Endothelial cell of umbilical vein (primary cell): ENCODE data around the gene SSR1. TPM values are rescaled to one million over a fixed set of nuclear protein-coding genes. Genes with fewer than 3 reads are reported as not detected.
"Not testable (repeated sequence)": the region's sequence is repeated elsewhere in the genome, so short reads cannot be mapped to it uniquely, and the experiment has no call there.

Experiments
- BruUV-seq: library from RNA; stranded (reverse); fragments of 400-500 nt; replicated peaks from 2 replicates; lab custom pipeline; 2021; lab: Mats Ljungman, UMichigan
- CTCF ChIA-PET: fragments of 300-600, 350-600 bp; sonication (Branson Sonifier 250); formaldehyde crosslinking; loops from one replicate; lab custom pipeline; 2021; ENCODE audit warnings: antibody characterized with exemption, inconsistent platforms; lab: Charles Lee
- POLR2A ChIA-PET: fragments of 300-600, 350-600 bp; sonication (Branson Sonifier 250); formaldehyde crosslinking; loops from one replicate; lab custom pipeline; 2021; ENCODE audit warnings: antibody characterized with exemption, inconsistent platforms; lab: Charles Lee
- DNase-seq: peaks from one replicate; pipeline ENCODE4 v3.0.0-alpha.2; 2011; ENCODE audit warnings: low read depth, low spot score
- FAIRE-seq: peaks from 2 replicates; lab custom pipeline; 2011; peaks lifted over from hg19 to GRCh38; lab: Jason Lieb, UNC
- H2AFZ ChIP-seq: 2 replicates; pipeline ENCODE4 v1.6.0; 2012; ENCODE audit warnings: low read depth, low read length, control low read depth, inconsistent platforms
- H3K27ac ChIP-seq: 2 replicates; pipeline ENCODE4 v1.5.1; 2011; ENCODE audit warnings: low read depth, mild to moderate bottlenecking, control low read depth, low read length, moderate library complexity; ENCODE audit not compliant: insufficient read depth
- H3K27me3 ChIP-seq, 2 experiments: 2 replicates each; pipeline versions ENCODE4 v1.6.0 to v1.6.1; 2011; ENCODE audit warnings: low read length in 2 of 2, mixed read lengths in 1 of 2; ENCODE audit not compliant: control insufficient read depth in 2 of 2, insufficient read depth in 2 of 2
- H3K36me3 ChIP-seq, 2 experiments: 2 replicates in 1 of 2; 3 replicates in 1 of 2; pipeline ENCODE4 v1.5.1; 2011; ENCODE audit warnings: low read length in 2 of 2, mild to moderate bottlenecking in 1 of 2, moderate library complexity in 1 of 2; ENCODE audit not compliant: control insufficient read depth in 2 of 2, insufficient read depth in 2 of 2; ENCODE audit errors: extremely low read depth in 1 of 2
- H3K4me1 ChIP-seq: 3 replicates; pipeline ENCODE4 v1.5.1; 2011; ENCODE audit warnings: mild to moderate bottlenecking, low read length; ENCODE audit not compliant: control insufficient read depth, insufficient read depth; ENCODE audit errors: extremely low read depth
- H3K4me2 ChIP-seq: 2 replicates; pipeline ENCODE4 v1.6.1; 2011; ENCODE audit warnings: low read length, control low read depth, mixed read lengths; ENCODE audit not compliant: insufficient read depth
- H3K4me3 ChIP-seq, 3 experiments: fragments of 200-600 bp in 1 of 3; sonication (generic), shearing (Covaris generic) in 1 of 3; replicated peaks in 1 of 3; 2 replicates each; pipeline ENCODE4 v1.5.1; 2011 to 2016; ENCODE audit warnings: control low read depth in 3 of 3, low read length in 3 of 3, mild to moderate bottlenecking in 2 of 3, inconsistent platforms in 1 of 3, low read depth in 1 of 3, moderate library complexity in 1 of 3; ENCODE audit not compliant: insufficient read depth in 1 of 3
- H3K79me2 ChIP-seq: 2 replicates; pipeline ENCODE4 v1.6.0; 2012; ENCODE audit warnings: low read length, inconsistent platforms; ENCODE audit not compliant: control insufficient read depth, insufficient read depth
- H3K9ac ChIP-seq: replicated peaks from 2 replicates; pipeline ENCODE3; 2011; ENCODE audit warnings: low read length, control low read depth; ENCODE audit not compliant: insufficient read depth; ENCODE audit errors: extremely low read depth
- H3K9me1 ChIP-seq: replicated peaks from 3 replicates; pipeline ENCODE4 v1.6.0; 2011; ENCODE audit warnings: mild to moderate bottlenecking, low read length; ENCODE audit not compliant: control insufficient read depth, insufficient read depth; ENCODE audit errors: extremely low read depth
- H3K9me3 ChIP-seq: replicated peaks from 2 replicates; pipeline ENCODE4 v1.5.1; 2012; ENCODE audit warnings: low read length, inconsistent platforms; ENCODE audit not compliant: control insufficient read depth, insufficient read depth
- H4K20me1 ChIP-seq: replicated peaks from 2 replicates; pipeline ENCODE3; 2011; ENCODE audit warnings: mild to moderate bottlenecking, low read length; ENCODE audit not compliant: control insufficient read depth, insufficient read depth; ENCODE audit errors: extremely low read depth
- EZH2 ChIP-seq: IDR thresholded peaks from 2 replicates; pipeline ENCODE4 v1.6.1; 2012; ENCODE audit warnings: borderline replicate concordance, low read depth, mild to moderate bottlenecking, moderate library complexity, low read length, inconsistent platforms; ENCODE audit not compliant: severe bottlenecking
- FOS ChIP-seq: IDR thresholded peaks from 2 replicates; pipeline ENCODE4 v1.6.1; 2011; ENCODE audit warnings: mild to moderate bottlenecking, low read length, moderate library complexity, borderline replicate concordance; ENCODE audit not compliant: insufficient read depth
- GATA2 ChIP-seq: IDR thresholded peaks from 2 replicates; pipeline ENCODE4 v1.7.0; 2011; ENCODE audit warnings: low read depth, mild to moderate bottlenecking, moderate library complexity, mixed read lengths, low read length; ENCODE audit not compliant: insufficient read length, insufficient read depth
- JUN ChIP-seq: IDR thresholded peaks from 2 replicates; pipeline ENCODE4 v1.6.1; 2011; ENCODE audit warnings: borderline replicate concordance, low read depth; ENCODE audit not compliant: insufficient read length, insufficient read depth
- MYC ChIP-seq: IDR thresholded peaks from one replicate; pipeline ENCODE4 v1.6.1; 2011; ENCODE audit warnings: mild to moderate bottlenecking, low read depth, low read length
- POLR2A ChIP-seq: IDR thresholded peaks from 2 replicates; pipeline ENCODE4 v1.6.1; 2012; ENCODE audit warnings: low read depth, mild to moderate bottlenecking, control low read depth, low read length
- POLR2AphosphoS5 ChIP-seq: IDR thresholded peaks from 2 replicates; pipeline ENCODE4 v1.6.1; 2012; ENCODE audit warnings: low read depth, mild to moderate bottlenecking, control low read depth, low read length, moderate library complexity; ENCODE audit not compliant: insufficient read depth
- dilution Hi-C: fragments of 300-500 bp; cut with MboI; formaldehyde crosslinking; loops from one replicate; pipeline ENCODE4 v1.15.0; 2019; ENCODE audit warnings: low sequenced_read_pairs; ENCODE audit not compliant: extremely low pct_ligation_motif_present
- intact Hi-C: fragments of 100-400 bp; cut with micrococcal nuclease; formaldehyde crosslinking; loops from one replicate; pipeline ENCODE4 v1.10.0; 2022
- polyA plus RNA-seq, 4 experiments: library from polyadenylated mRNA; depleted of rRNA in 3 of 4; stranded (reverse) in 3 of 4; unstranded in 1 of 4; fragments of >200 nt; gene quantifications; 2 replicates each; pipeline versions ENCODE4 v1.2.1 to v1.2.3, GENCODE V29; 2011 to 2012; ENCODE audit warnings: missing spikeins in 1 of 4
- total RNA-seq: library from RNA; stranded (reverse); gene quantifications from 2 replicates; pipeline ENCODE4 v1.2.3, GENCODE V29; 2021
- TF ChIP-seq, protein P1 (sequence below), 2 donors: IDR thresholded peaks; 1 replicate in 1 of 2; 2 replicates in 1 of 2; pipeline ENCODE4 v1.5.1; 2011; ENCODE audit warnings: low read length in 2 of 2, mild to moderate bottlenecking in 2 of 2, moderate library complexity in 2 of 2, control low read depth in 1 of 2, inconsistent platforms in 1 of 2, low read depth in 1 of 2; ENCODE audit not compliant: insufficient read depth in 1 of 2; ENCODE audit errors: extremely low read depth in 1 of 2
- TF ChIP-seq, protein P2 (sequence below): IDR thresholded peaks from 2 replicates; pipeline ENCODE4 v1.6.1; 2011; ENCODE audit not compliant: insufficient read depth, insufficient read length

Gene SSR1
- total and polyA plus RNA-seq, 2 donors (not counting 3 experiments of a cell fraction or from before 2014, with no cell fraction given), result 70.7 to 187 TPM

DNA sequence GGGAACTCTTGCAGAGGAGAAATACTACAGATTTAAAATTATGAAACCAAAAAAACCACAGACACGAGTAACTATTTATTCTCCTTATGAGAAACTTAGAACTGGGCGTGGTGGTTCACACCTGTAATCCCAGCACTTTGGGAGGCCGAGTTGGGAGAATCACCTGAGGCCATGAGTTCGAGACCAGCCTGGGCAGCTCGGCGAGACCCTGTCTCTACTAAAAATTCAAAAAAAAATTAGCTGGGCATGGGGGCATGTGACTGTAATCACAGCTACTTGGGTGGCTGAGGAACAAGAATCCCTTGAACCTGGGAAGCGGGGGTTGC lies 36.8 kb downstream of the SSR1 start:
- no peak for FAIRE-seq
- Histone ChIP-seq H3K9me3 (no peaks in the 10 kb centered on the region), H4K20me1 (no peaks in the 10 kb centered on the region), H3K36me3 (no peaks in the 10 kb centered on the region), H3K79me2 (no peaks in the 10 kb centered on the region), H3K9ac (no peak overlapping the region), H3K9me1 (no peaks in the 10 kb centered on the region), H3K4me3 (no peak overlapping the region), H3K4me1 (no peaks in the 10 kb centered on the region), H3K27ac (no peak overlapping the region), H3K27me3 (no peaks in the 10 kb centered on the region), H3K4me2 (no peak overlapping the region), H2AFZ (no peak overlapping the region)
- ChIA-PET POLR2A (no interaction called here), CTCF (interaction anchor here (0.7 to 5.5 kb wide), 33 partner anchors 9 to 943 kb away, joined by 3 to 71 read pairs (median 5); partner anchors contain the start of genes CAGE1, RIOK1 and SSR1)
- TF ChIP-seq POLR2AphosphoS5, result no peak
- TF ChIP-seq EZH2, result no peak
- TF ChIP-seq FOS, result no peak
- TF ChIP-seq JUN, result no peak
- TF ChIP-seq GATA2, result no peak
- TF ChIP-seq, protein P1, sequence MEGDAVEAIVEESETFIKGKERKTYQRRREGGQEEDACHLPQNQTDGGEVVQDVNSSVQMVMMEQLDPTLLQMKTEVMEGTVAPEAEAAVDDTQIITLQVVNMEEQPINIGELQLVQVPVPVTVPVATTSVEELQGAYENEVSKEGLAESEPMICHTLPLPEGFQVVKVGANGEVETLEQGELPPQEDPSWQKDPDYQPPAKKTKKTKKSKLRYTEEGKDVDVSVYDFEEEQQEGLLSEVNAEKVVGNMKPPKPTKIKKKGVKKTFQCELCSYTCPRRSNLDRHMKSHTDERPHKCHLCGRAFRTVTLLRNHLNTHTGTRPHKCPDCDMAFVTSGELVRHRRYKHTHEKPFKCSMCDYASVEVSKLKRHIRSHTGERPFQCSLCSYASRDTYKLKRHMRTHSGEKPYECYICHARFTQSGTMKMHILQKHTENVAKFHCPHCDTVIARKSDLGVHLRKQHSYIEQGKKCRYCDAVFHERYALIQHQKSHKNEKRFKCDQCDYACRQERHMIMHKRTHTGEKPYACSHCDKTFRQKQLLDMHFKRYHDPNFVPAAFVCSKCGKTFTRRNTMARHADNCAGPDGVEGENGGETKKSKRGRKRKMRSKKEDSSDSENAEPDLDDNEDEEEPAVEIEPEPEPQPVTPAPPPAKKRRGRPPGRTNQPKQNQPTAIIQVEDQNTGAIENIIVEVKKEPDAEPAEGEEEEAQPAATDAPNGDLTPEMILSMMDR (IDR thresholded peaks at IDR 0.05; ENCODE audit: extremely low read depth in 1 of 2, insufficient read depth in 1 of 2, low read depth in 1 of 2, low read length in 2 of 2), result no peak
- no peak for TF ChIP-seq POLR2A
- TF ChIP-seq, protein P2, sequence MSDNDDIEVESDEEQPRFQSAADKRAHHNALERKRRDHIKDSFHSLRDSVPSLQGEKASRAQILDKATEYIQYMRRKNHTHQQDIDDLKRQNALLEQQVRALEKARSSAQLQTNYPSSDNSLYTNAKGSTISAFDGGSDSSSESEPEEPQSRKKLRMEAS, result no peak
- TF ChIP-seq MYC, result no peak
- no TSS peak for BruUV-seq
- DNase-seq, result no peak
- intact Hi-C loops, result loop anchor here (1.0 to 2.0 kb wide), 3 partner anchors 63 to 339 kb away; partner anchors contain the start of genes CAGE1 and RIOK1
- dilution Hi-C loops, result no loop called here

DNA sequence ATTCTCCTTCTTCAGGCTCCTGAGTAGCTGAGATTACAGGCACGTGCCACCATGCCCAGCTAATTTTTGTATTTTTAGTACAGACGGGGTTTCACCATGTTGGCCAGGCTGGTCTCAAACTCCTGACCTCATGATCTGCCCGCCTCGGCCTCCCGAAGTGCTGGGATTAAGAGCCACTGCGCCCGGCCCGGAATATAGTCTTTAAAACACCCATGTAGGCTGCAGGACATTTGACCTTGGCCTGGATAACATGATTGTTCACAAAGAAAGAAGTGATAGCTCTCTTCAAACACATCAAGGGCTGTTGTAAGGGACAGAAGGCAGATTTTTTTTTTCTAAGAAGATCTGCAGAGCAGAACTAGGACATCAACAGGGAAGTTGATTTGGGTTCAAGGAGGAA lies 38.5 kb downstream of the SSR1 start:
- H3K36me3 ChIP-seq, H3K4me1 ChIP-seq, H2AFZ ChIP-seq, H3K9ac ChIP-seq, H3K9me3 ChIP-seq, H3K27ac ChIP-seq, DNase-seq, FAIRE-seq, H3K9me1 ChIP-seq, BruUV-seq, H3K4me2 ChIP-seq, H3K27me3 ChIP-seq, intact Hi-C loops, H4K20me1 ChIP-seq, H3K79me2 ChIP-seq, H3K4me3 ChIP-seq, dilution Hi-C loops, POLR2A ChIA-PET: not testable (repeated sequence)
- CTCF ChIA-PET, result interaction anchor here (0.6 to 5.5 kb wide), 5 partner anchors 13 to 578 kb away, joined by 3 to 71 read pairs (median 8); no protein-coding TSS in a partner anchor
